HCT116 (cell line): Measurements from ENCODE around the gene GMDS. TPM values are rescaled to one million over a fixed set of nuclear protein-coding genes. Genes with fewer than 3 reads are reported as not detected.

Experiments
- ATAC-seq: fragments of 200-7000 bp; cut with Tn5 transposase; 2 replicates; pipeline ENCODE4 v1.9.1; 2020; ENCODE audit warnings: mild to moderate bottlenecking, moderate library complexity
- BruUV-seq: library from RNA; stranded (reverse); fragments of 400-500 nt; replicated peaks from 2 replicates; lab custom pipeline; 2021; lab: Mats Ljungman, UMichigan
- CTCF ChIA-PET: fragments of 300-600 bp; sonication (Branson Sonifier 250); formaldehyde crosslinking; loops from one replicate; lab custom pipeline; 2021; ENCODE audit warnings: antibody characterized with exemption; lab: Charles Lee
- POLR2A ChIA-PET: fragments of 300-600, 350-600 bp; sonication (Branson Sonifier 250); formaldehyde crosslinking; loops from one replicate; lab custom pipeline; 2021; ENCODE audit warnings: antibody characterized with exemption; lab: Charles Lee
- RAD21 ChIA-PET, 2 experiments: fragments of 300-600 bp; sonication (Branson Sonifier 250); formaldehyde crosslinking; loops; one replicate each; lab custom pipeline; 2023; ENCODE audit warnings: low total read pairs in 2 of 2; ENCODE audit not compliant: uncharacterized antibody in 2 of 2, unreplicated experiment in 2 of 2, low non-redundant PET in 1 of 2; lab: Charles Lee
- DNase-seq: peaks from one replicate; pipeline ENCODE4 v3.0.0-alpha.2; 2010; ENCODE audit warnings: low read depth, low spot score
- H2AFZ ChIP-seq: fragments of 200-600 bp; shearing (Covaris generic), sonication (generic); 2 replicates; pipeline ENCODE4 v1.6.1; 2017; ENCODE audit warnings: low read depth, mixed run types, mixed read lengths, antibody characterized with exemption, low read length; ENCODE audit not compliant: poor library complexity, severe bottlenecking
- H3K27ac ChIP-seq: 2 replicates; pipeline ENCODE4 v1.5.1; 2012; ENCODE audit warnings: low read depth, low read length
- H3K27me3 ChIP-seq: fragments of 200-600 bp; sonication (generic); 2 replicates; pipeline ENCODE4 v1.6.1; 2016; ENCODE audit warnings: mixed run types, low read length, mixed read lengths; ENCODE audit not compliant: insufficient read depth
- H3K36me3 ChIP-seq, 2 experiments: fragments of 200-500 bp in 1 of 2; fragments of 200-600 bp in 1 of 2; sonication (Bioruptor generic) in 1 of 2; sonication (generic) in 1 of 2; 2 replicates each; pipeline versions ENCODE4 v1.5.1 to v1.6.1; 2014 to 2016; ENCODE audit warnings: low read length in 2 of 2, inconsistent platforms in 1 of 2, mixed read lengths in 1 of 2, mixed run types in 1 of 2; ENCODE audit not compliant: insufficient read depth in 2 of 2, control insufficient read depth in 1 of 2
- H3K4me1 ChIP-seq, 2 experiments: fragments of 200-600 bp in 1 of 2; sonication (generic) in 1 of 2; 2 replicates each; pipeline versions ENCODE4 v1.5.1 to v1.6.1; 2012 to 2017; ENCODE audit warnings: low read length in 2 of 2, inconsistent platforms in 1 of 2, mild to moderate bottlenecking in 1 of 2, mixed read lengths in 1 of 2, mixed run types in 1 of 2, moderate library complexity in 1 of 2; ENCODE audit not compliant: insufficient read depth in 2 of 2, control insufficient read depth in 1 of 2
- H3K4me2 ChIP-seq: fragments of 200-600 bp; sonication (generic); 2 replicates; pipeline ENCODE4 v1.6.1; 2017; ENCODE audit warnings: mixed run types, low read length, mixed read lengths
- H3K4me3 ChIP-seq, 2 experiments: fragments of 200-600 bp in 1 of 2; sonication (generic) in 1 of 2; replicated peaks in 1 of 2; 2 replicates each; pipeline ENCODE4 v1.5.1; 2011 to 2016; ENCODE audit warnings: low read length in 2 of 2, control low read depth in 1 of 2, low read depth in 1 of 2, mild to moderate bottlenecking in 1 of 2, mixed read lengths in 1 of 2, mixed run types in 1 of 2
- H3K79me2 ChIP-seq: fragments of 200-600 bp; sonication (generic); 2 replicates; pipeline ENCODE4 v1.6.1; 2017; ENCODE audit warnings: mild to moderate bottlenecking, mixed run types, low read length, moderate library complexity, mixed read lengths; ENCODE audit not compliant: insufficient read depth
- H3K9ac ChIP-seq: fragments of 200-600 bp; sonication (generic); 2 replicates; pipeline ENCODE4 v1.6.1; 2016; ENCODE audit warnings: low read length, mixed read lengths
- H3K9me2 ChIP-seq: fragments of 200-600 bp; sonication (generic), shearing (Covaris generic); 2 replicates; pipeline ENCODE4 v1.6.1; 2017; ENCODE audit warnings: mixed run types, mild to moderate bottlenecking, moderate library complexity; ENCODE audit not compliant: insufficient read depth
- H3K9me3 ChIP-seq, 2 experiments: fragments of 200-500 bp in 1 of 2; fragments of 200-600 bp in 1 of 2; sonication (Bioruptor generic) in 1 of 2; sonication (generic) in 1 of 2; 2 replicates each; pipeline ENCODE4 v1.6.1; 2014 to 2017; ENCODE audit warnings: low read length in 2 of 2, mixed read lengths in 2 of 2, inconsistent platforms in 1 of 2, low read depth in 1 of 2, mild to moderate bottlenecking in 1 of 2, mixed run types in 1 of 2, moderate library complexity in 1 of 2; ENCODE audit not compliant: control insufficient read depth in 1 of 2, insufficient read depth in 1 of 2
- H4K20me1 ChIP-seq: fragments of 200-600 bp; sonication (generic), shearing (Covaris generic); 2 replicates; pipeline ENCODE4 v1.6.1; 2017; ENCODE audit warnings: mixed run types, mild to moderate bottlenecking, moderate library complexity; ENCODE audit not compliant: insufficient read depth
- CBX3 ChIP-seq: IDR thresholded peaks from 2 replicates; pipeline ENCODE4 v1.6.1; 2012; ENCODE audit warnings: low read depth
- CEBPB ChIP-seq: IDR thresholded peaks from 2 replicates; pipeline ENCODE4 v1.6.1; 2012; ENCODE audit warnings: low read depth
- CTCF ChIP-seq, 3 experiments: fragments of 200-600 bp in 1 of 3; sonication (generic) in 1 of 3; IDR thresholded peaks in 2 of 3; conservative IDR thresholded peaks in 1 of 3; 2 replicates each; pipeline ENCODE4 v1.5.1; 2012 to 2017; ENCODE audit warnings: low read depth in 2 of 3, low read length in 2 of 3, antibody characterized with exemption in 1 of 3, borderline replicate concordance in 1 of 3, control low read depth in 1 of 3, mild to moderate bottlenecking in 1 of 3, mixed read lengths in 1 of 3, mixed run types in 1 of 3, moderate library complexity in 1 of 3; ENCODE audit not compliant: insufficient read depth in 1 of 3
- ELF1 ChIP-seq: IDR thresholded peaks from 2 replicates; pipeline ENCODE4 v1.6.1; 2012; ENCODE audit warnings: low read depth, borderline replicate concordance
- EZH2 ChIP-seq: fragments of 200-600 bp; sonication (generic); IDR thresholded peaks from 2 replicates; pipeline ENCODE4 v1.6.1; 2017; ENCODE audit warnings: antibody characterized with exemption, mixed run types
- EZH2phosphoT487 ChIP-seq: fragments of 200-600 bp; IDR thresholded peaks from 2 replicates; pipeline ENCODE4 v1.6.1; 2018; ENCODE audit warnings: antibody characterized with exemption, borderline replicate concordance
- JUND ChIP-seq: IDR thresholded peaks from 2 replicates; pipeline ENCODE4 v1.6.1; 2012
- MAX ChIP-seq: IDR thresholded peaks from 2 replicates; pipeline ENCODE4 v1.6.1; 2012
- POLR2A ChIP-seq: IDR thresholded peaks from 2 replicates; pipeline ENCODE4 v1.7.0; 2011; ENCODE audit warnings: borderline replicate concordance; ENCODE audit not compliant: insufficient read depth, insufficient read length; ENCODE audit errors: extremely low read depth
- POLR2AphosphoS5 ChIP-seq: IDR thresholded peaks from 2 replicates; pipeline ENCODE4 v1.6.1; 2011; ENCODE audit warnings: mild to moderate bottlenecking, low read depth, low read length, moderate library complexity
- SIN3A ChIP-seq: IDR thresholded peaks from 2 replicates; pipeline ENCODE4 v1.6.1; 2012; ENCODE audit warnings: low read depth
- TCF7L2 ChIP-seq: IDR thresholded peaks from 2 replicates; pipeline ENCODE4 v1.7.0; 2011; ENCODE audit warnings: borderline replicate concordance, inconsistent platforms; ENCODE audit not compliant: insufficient read depth, insufficient read length; ENCODE audit errors: extremely low read depth
- YY1 ChIP-seq: IDR thresholded peaks from 2 replicates; pipeline ENCODE4 v1.6.1; 2011; ENCODE audit warnings: low read length, low read depth, moderate library complexity, mild to moderate bottlenecking; ENCODE audit not compliant: insufficient replicate concordance; ENCODE audit errors: extremely low read depth
- ZFX ChIP-seq: fragments of 450-650 bp; IDR thresholded peaks from 2 replicates; pipeline ENCODE4 v1.6.1; 2017
- intact Hi-C: fragments of 100-400 bp; cut with micrococcal nuclease; formaldehyde crosslinking; loops from 2 replicates; pipeline ENCODE4 v1.10.0; 2022
- total RNA-seq: library from RNA; stranded (reverse); gene quantifications from one replicate; pipeline ENCODE4 v1.2.1, GENCODE V29; 2021; ENCODE audit not compliant: unreplicated experiment

Gene GMDS
- total RNA-seq, 1 experiment from 2014 or later, result 34.4 TPM

- TF ChIP-seq SIN3A (no peak), EZH2phosphoT487 (no peak), TCF7L2 (no peak), POLR2AphosphoS5 (no peak), ZFX (no peak), CBX3 (no peak), JUND (no peak), CEBPB (no peak), EZH2 (no peak), YY1 (no peak), ELF1 (no peak), MAX (no peak), POLR2A (no peak), CTCF (IDR thresholded peaks at IDR 0.05 in 2 of 3, conservative IDR thresholded peaks at IDR 0.05 in 1 of 3; ENCODE audit: borderline replicate concordance in 1 of 3, insufficient read depth in 1 of 3, low read depth in 2 of 3, low read length in 2 of 3) (no peak)
- TF ChIP-seq, all 23 proteins: peak for 0
- RAD21 ChIA-PET, result no interaction called here
- Histone ChIP-seq H4K20me1 (no peaks in the 10 kb centered on the region), H3K9me3 (no peaks in the 10 kb centered on the region), H3K9ac (no peak overlapping the region), H2AFZ (no peak overlapping the region), H3K79me2 (no peaks in the 10 kb centered on the region), H3K4me1 (no peaks in the 10 kb centered on the region), H3K36me3 (no peaks in the 10 kb centered on the region), H3K27me3 (no peaks in the 10 kb centered on the region), H3K4me3 (no peak overlapping the region), H3K9me2 (no peaks in the 10 kb centered on the region), H3K27ac (no peak overlapping the region), H3K4me2 (no peak overlapping the region)
- CTCF ChIA-PET, result no interaction called here
- ATAC-seq (no peak), DNase-seq (no peak)
- POLR2A ChIA-PET, result no interaction called here
- BruUV-seq, result no TSS peak
- intact Hi-C loops, result no loop called here
Measured at GRCh38 chr6:1815827-1816452, 429.5 kb downstream of the GMDS start.
